ENCODE measurements around the gene HAPLN2. TPM values are rescaled to one million over a fixed set of nuclear protein-coding genes. Genes with fewer than 3 reads are reported as not detected.
A peak's percentile ranks its signal among the peaks of the same experiment; 100 is the strongest.
"Not testable (repeated sequence)": the region's sequence is repeated elsewhere in the genome, so short reads cannot be mapped to it uniquely, and the experiment has no call there.

Gene HAPLN2
- total RNA-seq, 1 experiment from 2014 or later, result 0.73 TPM

- H3K4me3 ChIP-seq (ENCODE audit: insufficient read depth, low read depth, low read length), result no peak overlapping the region
- no peaks in the 10 kb centered on the region for H3K36me3 ChIP-seq (replicated peaks; ENCODE audit: control insufficient read depth, insufficient read depth, low read length)
- DNase-seq, result no peak
- H3K27me3 ChIP-seq (ENCODE audit: control insufficient read depth, insufficient read depth, low read length), result peaks cover 68% of the 10 kb centered on the region
Measured at GRCh38 chr1:156622581-156623297, 3.5 kb downstream of the HAPLN2 start.

DNA sequence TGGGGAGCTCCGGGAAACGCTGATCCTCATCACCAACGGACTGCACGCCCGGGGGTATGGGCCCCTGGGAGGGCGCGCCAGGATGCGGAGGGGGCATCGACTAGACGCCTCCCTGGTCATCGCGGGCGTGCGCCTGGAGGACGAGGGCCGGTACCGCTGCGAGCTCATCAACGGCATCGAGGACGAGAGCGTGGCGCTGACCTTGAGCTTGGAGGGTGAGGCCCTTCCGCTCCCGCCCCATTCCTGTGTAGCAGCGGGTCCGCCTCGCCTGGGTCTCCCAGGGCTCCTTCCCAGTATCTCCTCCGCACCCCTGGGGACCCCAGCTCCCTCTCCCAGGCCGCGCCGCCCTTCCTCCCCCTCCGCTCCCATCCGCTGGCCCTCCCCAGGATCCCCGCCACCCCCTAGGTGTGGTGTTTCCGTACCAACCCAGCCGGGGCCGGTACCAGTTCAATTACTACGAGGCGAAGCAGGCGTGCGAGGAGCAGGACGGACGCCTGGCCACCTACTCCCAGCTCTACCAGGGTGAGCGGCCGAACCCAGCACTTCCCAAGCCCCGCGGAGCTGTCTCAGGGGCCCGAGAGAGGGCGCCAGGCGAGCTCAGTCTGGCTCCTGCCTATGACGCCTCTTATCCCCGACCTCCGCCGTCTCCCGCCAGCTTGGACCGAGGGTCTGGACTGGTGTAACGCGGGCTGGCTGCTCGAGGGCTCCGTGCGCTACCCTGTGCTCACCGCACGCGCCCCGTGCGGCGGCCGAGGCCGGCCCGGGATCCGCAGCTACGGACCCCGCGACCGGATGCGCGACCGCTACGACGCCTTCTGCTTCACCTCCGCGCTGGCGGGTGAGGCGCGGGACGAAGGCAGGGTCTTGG lies 5.0 kb downstream of the HAPLN2 start:
- Histone ChIP-seq H3K4me3 (ENCODE audit: insufficient read depth, low read depth, low read length) (peak overlapping the region; percentile 67), H3K27me3 (ENCODE audit: control insufficient read depth, insufficient read depth, low read length) (peaks cover 68% of the 10 kb centered on the region), H3K36me3 (replicated peaks; ENCODE audit: control insufficient read depth, insufficient read depth, low read length) (no peaks in the 10 kb centered on the region)
- DNase-seq, result peak; percentile 90

- peak; percentile 78 for DNase-seq
- H3K27me3 ChIP-seq (ENCODE audit: control insufficient read depth, insufficient read depth, low read length), result peaks cover 62% of the 10 kb centered on the region
- no peaks in the 10 kb centered on the region for H3K36me3 ChIP-seq (replicated peaks; ENCODE audit: control insufficient read depth, insufficient read depth, low read length)
- peak overlapping the region; percentile 67 for H3K4me3 ChIP-seq (ENCODE audit: insufficient read depth, low read depth, low read length)
Measured at GRCh38 chr1:156624814-156625435, 5.7 kb downstream of the HAPLN2 start.

DNA sequence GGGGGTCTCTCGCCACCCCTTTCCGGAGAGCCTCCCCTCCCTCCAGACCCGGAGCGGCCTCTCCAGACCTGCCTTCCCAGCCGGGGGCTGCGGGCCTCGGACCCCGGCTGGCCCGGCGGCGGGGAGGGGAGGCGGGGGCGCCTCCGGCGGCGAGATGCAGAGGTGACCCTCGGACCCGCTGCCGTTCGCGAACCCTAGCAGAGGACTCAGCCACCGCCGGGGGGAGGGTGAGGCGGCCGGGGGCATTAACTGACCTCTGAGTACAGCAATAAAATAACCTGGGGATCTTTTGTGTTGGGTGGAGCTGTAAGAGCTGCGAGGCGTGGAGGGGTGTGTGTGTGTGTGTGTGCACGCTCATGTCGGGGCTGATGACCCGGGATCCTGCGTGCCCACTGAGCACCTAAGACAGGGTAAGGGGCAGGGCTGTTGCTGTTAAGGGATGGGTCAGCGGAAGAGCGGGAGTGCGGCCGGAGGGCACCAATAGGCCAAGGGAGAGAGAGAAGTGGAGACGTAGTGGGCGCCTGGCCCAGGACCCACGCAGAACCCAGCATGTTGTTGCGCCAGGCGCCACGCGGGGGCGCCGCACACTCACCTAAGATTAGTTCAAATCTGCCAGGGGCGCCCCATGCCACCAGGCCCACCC lies 6.3 kb downstream of the HAPLN2 start:
- H3K4me3 ChIP-seq (ENCODE audit: insufficient read depth, low read depth, low read length), result peak overlapping the region; percentile 67
- H3K36me3 ChIP-seq (replicated peaks; ENCODE audit: control insufficient read depth, insufficient read depth, low read length), result no peaks in the 10 kb centered on the region
- H3K27me3 ChIP-seq (ENCODE audit: control insufficient read depth, insufficient read depth, low read length), result peaks cover 56% of the 10 kb centered on the region
- DNase-seq, result peak; percentile 88

DNA sequence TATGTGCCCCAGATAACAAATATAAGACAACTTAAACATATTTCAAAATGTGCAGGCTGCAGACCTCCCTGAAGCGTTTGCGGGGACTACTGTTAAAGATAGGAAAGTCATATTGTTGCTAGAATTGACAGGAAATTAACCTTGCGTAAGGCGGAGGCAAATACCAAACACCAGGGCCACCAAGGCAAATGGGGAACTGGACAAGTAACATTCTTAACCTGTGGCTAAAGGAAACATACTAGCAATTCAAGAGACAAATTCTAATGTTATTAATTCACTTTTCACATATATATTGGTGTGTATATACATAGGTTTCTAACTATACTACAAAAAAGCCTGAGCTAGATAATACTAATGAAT lies 6.8 kb downstream of the HAPLN2 start:
- H3K36me3 ChIP-seq (replicated peaks; ENCODE audit: control insufficient read depth, insufficient read depth, low read length), result no peaks in the 10 kb centered on the region
- no peak overlapping the region for H3K4me3 ChIP-seq (ENCODE audit: insufficient read depth, low read depth, low read length)
- H3K27me3 ChIP-seq (ENCODE audit: control insufficient read depth, insufficient read depth, low read length), result peaks cover 53% of the 10 kb centered on the region
- no peak for DNase-seq

DNA sequence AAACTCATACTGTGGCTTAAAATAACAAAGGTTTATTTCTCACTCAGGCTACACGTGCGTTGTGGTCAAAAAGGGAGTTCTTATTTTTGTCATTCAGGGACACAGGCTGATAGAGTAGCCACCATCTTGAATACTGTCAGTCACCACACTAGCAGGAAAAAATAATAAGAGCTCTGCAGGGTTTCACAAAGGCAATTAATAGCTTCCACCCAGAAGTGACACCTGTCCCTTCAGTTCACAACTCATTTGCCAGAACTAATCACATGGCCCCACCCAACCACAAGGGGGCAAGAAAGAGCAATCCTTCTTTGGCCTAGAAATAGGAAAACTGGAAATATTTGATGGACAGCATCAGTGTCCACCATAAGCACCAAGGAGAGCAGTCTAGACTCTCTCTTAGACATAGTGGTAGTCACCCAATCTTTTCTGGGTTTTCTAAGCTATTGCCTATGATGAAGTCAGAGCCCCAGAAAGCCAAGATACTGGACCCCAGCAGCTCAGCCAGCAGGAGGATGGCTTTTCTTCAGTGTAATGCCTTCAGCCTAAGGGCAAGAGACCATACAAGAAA lies 8.2 kb downstream of the HAPLN2 start:
- Histone ChIP-seq H3K27me3 (ENCODE audit: control insufficient read depth, insufficient read depth, low read length) (peaks cover 43% of the 10 kb centered on the region), H3K36me3 (replicated peaks; ENCODE audit: control insufficient read depth, insufficient read depth, low read length) (no peaks in the 10 kb centered on the region), H3K4me3 (ENCODE audit: insufficient read depth, low read depth, low read length) (no peak overlapping the region)
- peak; percentile 73 for DNase-seq

DNA sequence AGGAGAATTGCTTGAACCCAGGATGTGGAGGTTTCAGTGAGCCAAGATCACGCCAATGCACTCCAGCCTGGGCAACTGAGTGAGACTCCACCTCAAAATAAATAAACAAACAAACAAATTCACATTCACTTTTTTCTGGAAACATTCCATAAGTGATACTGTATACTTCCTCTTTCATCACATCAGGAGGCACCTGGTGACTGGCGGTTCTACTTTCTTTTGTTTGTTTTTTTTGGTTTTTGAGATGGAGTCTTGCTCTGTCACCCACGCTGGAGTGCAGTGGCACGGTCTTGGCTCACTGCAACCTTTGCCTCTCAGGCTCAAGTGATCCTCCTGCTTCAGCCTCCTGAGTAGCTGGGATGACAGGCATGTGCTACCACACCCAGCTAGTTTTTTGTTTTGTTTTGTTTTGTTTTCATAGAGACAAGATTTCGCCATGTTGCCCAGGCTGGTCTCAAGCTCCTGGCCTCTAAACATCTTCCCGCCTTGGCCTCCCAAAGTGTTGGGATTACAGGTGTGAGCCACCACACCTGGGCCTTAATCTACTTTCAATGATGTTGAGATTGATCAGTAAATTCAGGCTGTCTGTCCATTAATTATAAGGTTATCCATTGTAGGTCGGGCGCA lies 10.7 kb downstream of the HAPLN2 start:
- H3K4me3 ChIP-seq (ENCODE audit: insufficient read depth, low read depth, low read length), result no peak overlapping the region
- no peaks in the 10 kb centered on the region for H3K36me3 ChIP-seq (replicated peaks; ENCODE audit: control insufficient read depth, insufficient read depth, low read length)
- peaks cover 19% of the 10 kb centered on the region for H3K27me3 ChIP-seq (ENCODE audit: control insufficient read depth, insufficient read depth, low read length)
- no peak for DNase-seq

GRCh38 chr1:156631152-156631551 lies 11.9 kb downstream of the HAPLN2 start:
- not testable (repeated sequence) for DNase-seq; H3K27me3 ChIP-seq (ENCODE audit: control insufficient read depth, insufficient read depth, low read length); H3K36me3 ChIP-seq (replicated peaks; ENCODE audit: control insufficient read depth, insufficient read depth, low read length); H3K4me3 ChIP-seq (ENCODE audit: insufficient read depth, low read depth, low read length)

GRCh38 chr1:156632355-156632754 lies 13.1 kb downstream of the HAPLN2 start:
- DNase-seq, result no peak
- H3K27me3 ChIP-seq (ENCODE audit: control insufficient read depth, insufficient read depth, low read length), result peaks cover 1% of the 10 kb centered on the region; the same call in 1 of the 2 replicates
- H3K36me3 ChIP-seq (replicated peaks; ENCODE audit: control insufficient read depth, insufficient read depth, low read length), result no peaks in the 10 kb centered on the region
- H3K4me3 ChIP-seq (ENCODE audit: insufficient read depth, low read depth, low read length), result no peak overlapping the region

DNA sequence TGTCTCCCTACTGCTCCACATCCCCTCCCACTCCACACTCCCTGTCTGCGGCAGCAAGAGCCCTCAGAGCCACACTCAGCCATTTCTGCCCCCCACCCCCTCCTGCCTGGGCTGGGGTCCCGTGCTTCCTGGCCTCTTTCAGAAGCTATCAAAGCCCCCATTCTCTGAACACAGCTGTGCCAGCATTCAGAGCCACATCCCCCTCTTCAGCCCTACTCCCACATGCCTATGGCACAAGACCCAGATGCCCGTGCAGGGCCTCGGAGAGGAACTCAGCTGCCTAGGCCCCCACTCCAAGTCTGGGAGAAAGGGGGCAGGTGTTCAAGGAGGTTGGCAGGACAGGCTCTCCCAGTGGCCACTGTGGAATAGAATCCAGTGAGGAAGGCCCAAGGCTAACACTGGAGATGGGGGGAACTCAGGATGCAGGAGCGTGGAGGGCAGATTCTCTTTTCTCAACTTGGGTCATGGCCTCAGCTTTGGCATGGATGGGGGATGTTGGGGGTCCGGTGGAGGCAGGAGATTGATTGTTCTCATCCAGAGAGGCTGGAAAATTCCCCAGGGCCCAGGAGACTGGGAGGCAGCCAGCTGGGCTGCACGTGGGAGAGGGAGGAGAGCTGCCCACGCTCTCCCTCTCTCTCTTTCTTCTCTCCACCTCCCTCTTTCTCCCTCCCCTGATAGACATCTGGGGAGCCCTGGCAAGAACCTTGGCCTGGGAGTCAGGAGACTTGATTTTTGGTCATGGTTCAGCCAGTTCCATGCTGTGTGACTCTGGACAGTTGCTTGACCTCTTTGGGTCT lies 19.2 kb downstream of the HAPLN2 start:
- Histone ChIP-seq H3K4me3 (ENCODE audit: insufficient read depth, low read depth, low read length) (no peak overlapping the region), H3K27me3 (ENCODE audit: control insufficient read depth, insufficient read depth, low read length) (peaks cover 47% of the 10 kb centered on the region), H3K36me3 (replicated peaks; ENCODE audit: control insufficient read depth, insufficient read depth, low read length) (no peaks in the 10 kb centered on the region)
- peak; percentile 34 for DNase-seq

GRCh38 chr1:156639601-156640101 lies 20.4 kb downstream of the HAPLN2 start:
- peaks cover 59% of the 10 kb centered on the region for H3K27me3 ChIP-seq (ENCODE audit: control insufficient read depth, insufficient read depth, low read length)
- peak; percentile 44 for DNase-seq
- H3K4me3 ChIP-seq (ENCODE audit: insufficient read depth, low read depth, low read length), result no peak overlapping the region
- no peaks in the 10 kb centered on the region for H3K36me3 ChIP-seq (replicated peaks; ENCODE audit: control insufficient read depth, insufficient read depth, low read length)

DNA sequence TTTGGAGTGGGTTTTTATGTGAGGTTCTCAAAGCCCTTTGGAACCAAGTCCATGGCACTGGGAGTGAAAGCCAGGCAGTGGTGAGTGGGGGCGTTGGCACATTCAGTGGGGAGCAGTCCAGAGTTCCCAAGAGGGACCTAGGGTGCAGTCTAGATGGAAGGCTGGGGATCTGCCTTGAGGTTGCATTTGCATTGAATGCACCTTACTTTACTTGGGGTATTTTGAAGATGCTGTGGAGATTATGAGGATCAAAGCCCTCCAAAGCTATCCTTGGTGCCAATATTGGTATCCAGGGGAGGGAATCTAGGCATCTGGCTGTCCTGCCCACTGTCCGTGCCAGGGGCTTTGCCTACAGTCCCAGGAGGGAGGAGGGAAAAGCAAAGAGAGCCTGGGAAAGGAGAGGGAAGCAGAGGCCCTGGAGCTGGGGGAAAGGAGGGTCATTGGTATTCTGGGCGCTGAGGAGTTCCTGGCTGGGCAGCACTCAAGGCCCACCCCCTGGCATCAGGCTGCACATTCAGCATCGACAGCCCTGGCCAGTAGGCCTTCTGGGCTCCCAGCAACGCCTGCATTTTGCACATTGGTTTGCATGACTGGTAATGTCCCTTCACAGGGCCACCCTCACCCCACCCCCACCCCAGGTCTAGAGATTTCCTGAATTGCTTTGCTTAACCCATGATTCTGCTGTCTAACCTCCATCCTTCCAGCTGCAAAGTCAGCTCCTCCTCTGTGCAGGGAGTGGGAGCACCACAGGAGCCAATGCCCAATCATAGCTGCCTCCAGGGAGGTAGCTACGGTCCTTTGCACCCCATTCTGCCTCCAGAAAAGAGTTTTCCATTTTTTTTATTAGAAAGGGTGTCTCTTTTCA lies 21.9 kb downstream of the HAPLN2 start:
- DNase-seq, result peak; percentile 60
- Histone ChIP-seq H3K4me3 (ENCODE audit: insufficient read depth, low read depth, low read length) (peak overlapping the region; percentile 55), H3K27me3 (ENCODE audit: control insufficient read depth, insufficient read depth, low read length) (peaks cover 72% of the 10 kb centered on the region), H3K36me3 (replicated peaks; ENCODE audit: control insufficient read depth, insufficient read depth, low read length) (no peaks in the 10 kb centered on the region)

Measured in H7 (cell line).